NB4 (cell line): Measurements from ENCODE around the gene TP53.

Source experiments
- CTCF ChIP-seq: IDR thresholded peaks from one replicate; pipeline ENCODE4 v1.5.1; 2012; ENCODE audit warnings: low read depth, low read length
- POLR2A ChIP-seq: IDR thresholded peaks from 2 replicates; pipeline ENCODE4 v1.6.1; 2011; ENCODE audit warnings: mild to moderate bottlenecking; ENCODE audit not compliant: insufficient read length; ENCODE audit errors: extremely low read depth
- TF ChIP-seq, protein P1 (sequence below): IDR thresholded peaks from 2 replicates; pipeline ENCODE4 v1.6.1; 2011; ENCODE audit warnings: low read depth, low read length

- TF ChIP-seq CTCF (no peak), POLR2A (no peak)
- TF ChIP-seq, protein P1, sequence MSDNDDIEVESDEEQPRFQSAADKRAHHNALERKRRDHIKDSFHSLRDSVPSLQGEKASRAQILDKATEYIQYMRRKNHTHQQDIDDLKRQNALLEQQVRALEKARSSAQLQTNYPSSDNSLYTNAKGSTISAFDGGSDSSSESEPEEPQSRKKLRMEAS = no peak
These were observed 32.3 kb downstream of the TP53 start for GRCh38 chr17:7654832-7655540.
